ENCODE measurements around the gene PPP6R3. TPM values are rescaled to one million over a fixed set of nuclear protein-coding genes. Genes with fewer than 3 reads are reported as not detected.

Gene PPP6R3
- total and polyA plus RNA-seq, 10 of the 15 experiments (the other 5 are each of a cell fraction or from before 2014, with no cell fraction given): 12.4 to 123 (median 74.1) TPM

DNA sequence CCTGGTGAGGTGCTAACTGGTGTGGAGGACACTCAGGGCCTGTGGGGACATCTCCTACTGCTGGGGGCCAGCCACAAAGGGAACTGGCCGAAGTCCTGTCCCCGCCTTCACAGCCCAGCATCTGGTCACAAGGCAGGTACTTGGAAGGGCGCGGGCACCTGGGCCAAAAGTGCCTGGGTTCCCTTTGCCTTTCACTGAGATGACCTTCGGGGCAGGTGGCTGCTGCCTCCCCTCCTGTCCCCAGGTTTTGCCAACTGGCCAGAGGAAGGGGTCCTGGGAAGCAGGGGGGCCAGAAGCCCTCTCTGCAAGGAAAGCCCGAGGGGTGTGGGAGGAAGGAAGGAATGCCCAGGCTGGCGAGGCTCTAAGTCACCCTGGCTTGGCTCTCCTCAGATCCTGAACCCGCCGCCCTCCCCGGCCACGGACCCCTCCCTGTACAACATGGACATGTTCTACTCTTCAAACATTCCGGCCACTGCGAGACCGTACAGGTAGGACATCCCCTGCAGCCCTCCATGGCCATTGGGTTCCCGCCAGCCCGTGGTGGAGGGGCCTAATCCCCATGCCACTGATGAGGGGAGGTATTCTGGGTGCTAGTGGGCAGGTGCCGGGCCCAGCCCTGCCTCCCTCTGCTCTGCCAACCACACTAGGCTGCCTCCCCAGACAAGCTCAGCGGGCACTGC, 14.4 kb upstream of the PPP6R3 start:
- Histone ChIP-seq H3K9ac (ENCODE audit: control insufficient read depth, insufficient read depth, low read length) (no peak overlapping the region), H3K36me3 (ENCODE audit: control insufficient read depth in 2 of 2, insufficient read depth in 2 of 2, low read length in 1 of 2) (peaks cover 4 to 5% of the 10 kb centered on the region in 2 experiments; a peak in 2 of 4 replicates), H3K4me1 (ENCODE audit: control insufficient read depth, insufficient read depth, low read length) (peaks cover 4% of the 10 kb centered on the region; the same call in 1 of the 2 replicates), H4K20me1 (ENCODE audit: control insufficient read depth, insufficient read depth) (no peaks in the 10 kb centered on the region), H2AFZ (ENCODE audit: control insufficient read depth, low read depth, low read length) (no peak overlapping the region), H3K4me2 (ENCODE audit: control insufficient read depth, insufficient read depth) (no peak overlapping the region), H3K9me3 (replicated peaks; ENCODE audit: control insufficient read depth, insufficient read depth, low read length) (no peaks in the 10 kb centered on the region; the same call in 2 of the 3 replicates), H3K27me3 (replicated peaks in 1 of 2; ENCODE audit: control insufficient read depth in 2 of 2, insufficient read depth in 2 of 2, low read length in 1 of 2) (no peaks in the 10 kb centered on the region), H3K4me3 (no peak overlapping the region), H3K79me2 (ENCODE audit: control insufficient read depth, insufficient read depth, low read length) (no peaks in the 10 kb centered on the region), H3K27ac (ENCODE audit: control insufficient read depth, insufficient read depth) (no peak overlapping the region)
- no peak for DNase-seq (ENCODE audit: low read depth, low spot score)
- CTCF ChIA-PET: interaction anchor here (0.7 to 1.0 kb wide), 4 partner anchors 148 to 242 kb away, joined by 3 to 4 read pairs (median 3); no protein-coding TSS in a partner anchor
- RAD21 ChIA-PET (ENCODE audit: unreplicated experiment): interaction anchor here (1.1 kb wide), 1 partner anchor 75 kb away, joined by 3 read pairs; no protein-coding TSS in a partner anchor
- ATAC-seq: no peak
- SMC1A ChIA-PET (ENCODE audit: uncharacterized antibody, unreplicated experiment): no interaction called here
- TF ChIP-seq POLR2A (IDR thresholded peaks at IDR 0.05; ENCODE audit: low read depth, low read length) (no peak), IRF3 (IDR thresholded peaks at IDR 0.05) (no peak), EZH2 (IDR thresholded peaks at IDR 0.05; ENCODE audit: borderline replicate concordance, control insufficient read depth, low read depth, low read length) (no peak), CREB1 (IDR thresholded peaks at IDR 0.05; ENCODE audit: low read depth) (no peak), TARDBP (IDR thresholded peaks at IDR 0.05; ENCODE audit: borderline replicate concordance) (no peak), NBN (IDR thresholded peaks at IDR 0.05) (no peak)
- BruUV-seq (replicated peaks): no TSS peak
- in situ Hi-C loops (cut with MboI) (no loop called here), intact Hi-C loops (cut with micrococcal nuclease; ENCODE audit: unreplicated experiment) (loop anchor here (2.0 to 5.0 kb wide), 2 partner anchors 149 to 189 kb away; no protein-coding TSS in a partner anchor)
- FAIRE-seq: no peak
- POLR2A ChIA-PET: no interaction called here
- 80% methylated on average over 18 of the region's 18 CpGs for WGBS (ENCODE audit: insufficient coverage, insufficient replicate concordance, low lambda C conversion rate, missing lambda C conversion rate)
